Activated naive CD8-positive, alpha-beta T cell (primary cell): Measurements from ENCODE around the gene MRPS27.
A peak's percentile ranks its signal among the peaks of the same experiment; 100 is the strongest.

ENCODE experiments used
- H3K27ac Mint-ChIP-seq: one replicate; pipeline ENCODE4 v1.8.0; 2021; ENCODE audit warnings: mixed read lengths
- H3K27me3 Mint-ChIP-seq: one replicate; pipeline ENCODE4 v1.8.0; 2021; ENCODE audit warnings: mixed read lengths
- H3K36me3 Mint-ChIP-seq: one replicate; pipeline ENCODE4 v1.8.0; 2021; ENCODE audit warnings: mixed read lengths
- H3K4me1 Mint-ChIP-seq: one replicate; pipeline ENCODE4 v1.8.0; 2021; ENCODE audit warnings: low read depth, mixed read lengths
- H3K4me3 Mint-ChIP-seq: one replicate; pipeline ENCODE4 v1.8.0; 2021; ENCODE audit warnings: mild to moderate bottlenecking, mixed read lengths
- H3K9me3 Mint-ChIP-seq: one replicate; pipeline ENCODE4 v1.8.0; 2021; ENCODE audit warnings: low read depth, mixed read lengths

MRPS27 gene

DNA sequence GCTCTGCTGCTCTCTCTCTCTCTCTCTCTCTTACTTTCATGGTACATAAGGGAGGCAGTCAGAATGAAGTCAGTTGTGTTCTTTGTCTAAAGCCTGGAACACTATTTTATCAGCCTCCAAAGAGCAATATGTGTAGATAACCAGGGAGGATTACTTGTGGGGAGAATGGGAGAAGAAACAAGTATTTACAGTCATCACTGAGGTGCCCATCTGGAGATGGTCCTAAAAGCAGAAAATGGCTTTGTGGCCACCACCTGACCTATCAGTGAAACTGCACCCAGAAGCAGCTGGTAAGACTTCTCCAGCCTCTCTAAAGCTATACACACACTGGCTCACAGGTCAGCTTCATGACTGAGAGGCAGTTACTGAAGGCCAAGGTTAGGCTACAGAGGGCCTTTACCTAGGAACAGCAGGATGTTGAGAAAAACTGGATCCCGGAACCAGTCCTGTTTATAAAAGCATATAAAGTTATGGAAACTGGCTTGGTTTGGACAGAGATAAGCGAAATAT, 75.1 kb downstream of the MRPS27 start:
- Mint-ChIP-seq H3K27ac (no peak overlapping the region), H3K4me1 (peaks cover 33% of the 10 kb centered on the region), H3K9me3 (no peaks in the 10 kb centered on the region), H3K36me3 (peaks cover 8% of the 10 kb centered on the region), H3K4me3 (no peak overlapping the region), H3K27me3 (no peaks in the 10 kb centered on the region)

DNA sequence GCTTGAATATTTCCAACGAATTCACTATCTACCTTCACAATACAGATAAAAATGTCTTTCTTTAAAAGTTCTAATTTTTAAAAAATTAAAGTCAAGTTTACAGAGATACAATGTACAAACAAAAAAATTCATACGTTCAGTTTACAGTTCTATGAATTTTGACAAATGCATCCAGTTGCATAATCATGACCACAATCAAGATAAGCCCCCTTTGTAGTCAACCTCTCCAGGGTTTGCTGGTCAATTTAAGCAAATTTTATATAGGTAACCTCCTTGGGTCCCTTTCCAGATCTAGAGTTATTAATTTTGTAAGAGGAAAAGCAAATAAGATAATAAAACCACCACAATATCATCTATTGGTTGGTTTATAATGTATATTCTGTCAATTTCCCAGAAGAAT, 76.3 kb downstream of the MRPS27 start:
- Mint-ChIP-seq H3K4me1 (peaks cover 30% of the 10 kb centered on the region), H3K4me3 (no peak overlapping the region), H3K9me3 (no peaks in the 10 kb centered on the region), H3K27ac (no peak overlapping the region), H3K36me3 (peaks cover 8% of the 10 kb centered on the region), H3K27me3 (no peaks in the 10 kb centered on the region)

- Mint-ChIP-seq H3K9me3 (no peaks in the 10 kb centered on the region), H3K27me3 (no peaks in the 10 kb centered on the region), H3K4me1 (peaks cover 32% of the 10 kb centered on the region), H3K36me3 (peaks cover 14% of the 10 kb centered on the region), H3K4me3 (no peak overlapping the region), H3K27ac (no peak overlapping the region)
These were observed 77.1 kb downstream of the MRPS27 start for GRCh38 chr5:72242796-72243475.

DNA sequence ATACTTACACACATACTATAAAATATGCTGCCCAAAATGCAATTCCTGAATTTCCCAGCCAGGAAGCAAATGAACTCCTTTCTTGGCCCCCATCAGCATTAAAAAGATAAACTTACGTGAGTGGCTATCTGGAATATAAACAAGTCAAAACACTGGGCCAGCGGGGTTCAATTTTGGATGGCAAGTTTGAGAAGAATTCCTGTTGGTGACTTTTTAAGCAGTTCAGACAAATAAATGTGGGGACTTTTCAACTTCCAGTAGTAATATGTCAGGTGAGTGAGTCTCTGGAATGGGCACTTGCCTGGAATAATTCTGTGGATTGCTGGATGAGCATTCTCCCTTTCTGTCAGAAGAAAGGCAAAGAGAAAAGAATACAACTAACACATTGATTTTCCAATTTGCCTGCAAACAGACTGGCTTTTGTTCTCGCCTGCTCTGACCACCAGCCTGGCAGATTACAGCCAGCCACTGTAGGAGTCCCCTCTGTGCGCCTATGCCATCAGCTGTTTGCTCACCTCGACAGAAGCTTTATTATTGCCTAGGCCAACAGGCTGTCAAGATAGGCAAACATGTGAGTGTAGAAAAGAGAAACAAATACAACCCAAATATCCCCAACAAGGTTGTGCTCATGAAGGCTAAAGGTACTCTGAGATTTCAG, 78.6 kb downstream of the MRPS27 start:
- Mint-ChIP-seq H3K27me3 (no peaks in the 10 kb centered on the region), H3K4me3 (no peak overlapping the region), H3K27ac (no peak overlapping the region), H3K36me3 (peaks cover 20% of the 10 kb centered on the region), H3K4me1 (peaks cover 29% of the 10 kb centered on the region), H3K9me3 (no peaks in the 10 kb centered on the region)

DNA sequence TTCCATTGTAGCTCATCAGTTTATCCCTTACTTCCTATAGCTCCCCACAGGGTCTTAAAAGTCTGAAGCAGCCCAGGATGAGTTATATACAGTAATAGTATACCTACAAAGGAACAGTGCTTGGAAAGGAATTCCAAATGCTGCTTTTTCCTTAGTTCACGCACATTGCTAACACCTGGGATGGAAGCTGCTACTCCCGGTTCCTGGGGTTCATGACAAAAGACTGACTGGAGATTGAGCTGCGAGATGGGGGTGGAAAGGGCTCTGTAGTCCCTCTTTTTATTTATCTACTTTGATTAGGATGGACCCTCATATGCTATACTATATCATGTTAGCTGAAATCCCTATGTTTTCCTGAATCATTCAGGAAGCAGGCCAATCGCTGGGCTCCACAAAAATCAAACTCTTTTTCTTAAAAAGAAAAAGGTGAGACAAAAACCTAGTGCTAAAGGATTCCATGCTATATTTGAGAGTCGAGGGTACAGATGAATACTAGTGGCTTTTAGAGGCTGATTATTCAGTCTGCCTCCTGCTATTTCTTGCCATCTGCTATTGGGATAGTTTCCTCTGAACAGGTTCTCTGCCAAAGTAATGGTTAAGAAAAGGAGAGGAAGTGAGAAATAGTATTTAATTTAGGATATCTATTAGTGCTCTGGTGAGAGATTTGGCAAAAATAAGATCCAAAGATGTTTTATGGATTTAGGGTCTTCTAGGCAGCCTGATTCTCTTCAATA, 81.2 kb downstream of the MRPS27 start:
- Mint-ChIP-seq H3K27ac (no peak overlapping the region), H3K36me3 (peaks cover 30% of the 10 kb centered on the region), H3K4me1 (peaks cover 40% of the 10 kb centered on the region), H3K27me3 (no peaks in the 10 kb centered on the region), H3K9me3 (no peaks in the 10 kb centered on the region), H3K4me3 (no peak overlapping the region)

- no peaks in the 10 kb centered on the region for H3K9me3 Mint-ChIP-seq
- H3K27me3 Mint-ChIP-seq, result no peaks in the 10 kb centered on the region
- no peak overlapping the region for H3K4me3 Mint-ChIP-seq
- H3K36me3 Mint-ChIP-seq, result peaks cover 32% of the 10 kb centered on the region
- peaks cover 43% of the 10 kb centered on the region for H3K4me1 Mint-ChIP-seq
- H3K27ac Mint-ChIP-seq, result no peak overlapping the region
These were observed 82.2 kb downstream of the MRPS27 start for GRCh38 chr5:72237879-72238278.

DNA sequence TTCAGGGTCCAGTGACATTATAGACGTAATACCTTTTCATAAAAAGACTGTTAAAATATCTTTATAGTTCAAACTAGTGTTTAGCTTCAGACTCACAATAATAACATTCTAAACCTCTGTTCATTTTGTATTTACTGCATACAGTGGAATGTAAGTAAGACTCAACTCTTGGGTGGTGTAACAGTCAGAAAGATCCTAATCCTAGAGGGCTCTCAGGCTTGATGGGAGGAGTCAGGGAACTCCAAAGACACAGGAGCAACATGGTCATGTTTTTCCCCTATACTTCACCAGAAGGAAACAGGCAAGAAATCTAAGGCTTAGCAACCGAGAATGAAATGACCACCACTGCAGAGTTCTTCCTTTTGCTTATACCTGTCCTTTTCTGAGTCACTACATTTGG, 82.6 kb downstream of the MRPS27 start:
- H3K4me3 Mint-ChIP-seq, result no peak overlapping the region
- H3K4me1 Mint-ChIP-seq, result peaks cover 46% of the 10 kb centered on the region
- no peak overlapping the region for H3K27ac Mint-ChIP-seq
- no peaks in the 10 kb centered on the region for H3K27me3 Mint-ChIP-seq
- H3K9me3 Mint-ChIP-seq, result no peaks in the 10 kb centered on the region
- H3K36me3 Mint-ChIP-seq, result peaks cover 34% of the 10 kb centered on the region

DNA sequence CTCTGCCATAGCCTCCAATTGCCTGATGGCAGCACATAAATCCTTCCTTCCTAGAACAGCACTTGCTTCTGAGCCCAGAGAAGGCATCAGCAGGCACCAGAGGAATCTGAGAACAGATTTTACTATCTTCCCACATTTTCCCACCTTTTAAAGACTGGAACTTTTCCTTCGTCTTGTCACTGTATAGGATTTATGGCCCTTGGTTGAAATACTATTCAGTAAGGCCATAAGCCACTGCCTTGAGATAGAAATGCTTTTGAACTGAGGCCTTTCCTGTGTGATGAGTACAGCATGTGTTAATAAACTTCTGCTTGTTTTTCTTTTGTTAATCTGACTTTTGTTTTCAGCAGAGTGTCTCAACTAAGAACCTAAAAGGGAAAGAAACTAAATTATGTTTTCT, 84.3 kb downstream of the MRPS27 start:
- Mint-ChIP-seq H3K36me3 (peaks cover 40% of the 10 kb centered on the region), H3K9me3 (no peaks in the 10 kb centered on the region), H3K27ac (no peak overlapping the region), H3K4me1 (peaks cover 50% of the 10 kb centered on the region), H3K27me3 (no peaks in the 10 kb centered on the region), H3K4me3 (no peak overlapping the region)

GRCh38 chr5:72234868-72235267, 85.2 kb downstream of the MRPS27 start:
- Mint-ChIP-seq H3K27ac (peak overlapping the region; percentile 76), H3K4me1 (peaks cover 57% of the 10 kb centered on the region), H3K4me3 (peak overlapping the region; percentile 20), H3K36me3 (peaks cover 43% of the 10 kb centered on the region), H3K9me3 (no peaks in the 10 kb centered on the region), H3K27me3 (no peaks in the 10 kb centered on the region)

- peaks cover 43% of the 10 kb centered on the region for H3K36me3 Mint-ChIP-seq
- peak overlapping the region; percentile 25 for H3K4me3 Mint-ChIP-seq
- H3K27ac Mint-ChIP-seq, result peak overlapping the region; percentile 76
- H3K27me3 Mint-ChIP-seq, result no peaks in the 10 kb centered on the region
- peaks cover 57% of the 10 kb centered on the region for H3K4me1 Mint-ChIP-seq
- no peaks in the 10 kb centered on the region for H3K9me3 Mint-ChIP-seq
These were observed 85.8 kb downstream of the MRPS27 start for GRCh38 chr5:72234265-72234700.

DNA sequence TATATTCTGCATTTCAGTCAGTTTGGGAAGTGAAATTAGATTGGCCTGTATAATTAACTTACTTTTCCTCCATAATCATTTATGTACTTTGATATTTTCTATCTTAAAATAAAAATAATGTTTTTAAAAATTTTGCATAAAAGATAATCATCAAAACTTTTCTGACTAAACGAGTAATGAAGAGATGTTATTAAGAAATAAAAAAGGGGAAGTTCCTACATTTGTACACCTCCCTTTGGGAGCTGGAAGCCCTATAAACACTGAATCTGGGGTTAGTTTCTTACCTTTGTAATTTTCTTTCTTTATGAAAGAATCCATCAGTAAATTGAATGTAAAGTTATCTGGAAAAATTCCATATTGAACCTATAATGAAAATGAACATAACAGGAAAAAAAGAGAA, 86.2 kb downstream of the MRPS27 start:
- Mint-ChIP-seq H3K4me1 (peaks cover 57% of the 10 kb centered on the region), H3K27ac (no peak overlapping the region)

GRCh38 chr5:72232838-72233237, 87.2 kb downstream of the MRPS27 start:
- Mint-ChIP-seq H3K4me1 (peaks cover 53% of the 10 kb centered on the region), H3K9me3 (no peaks in the 10 kb centered on the region), H3K36me3 (peaks cover 38% of the 10 kb centered on the region), H3K27ac (no peak overlapping the region), H3K27me3 (no peaks in the 10 kb centered on the region), H3K4me3 (peak overlapping the region; percentile 33)

More for the DNA sequence above, 86.2 kb downstream of the MRPS27 start:
- Mint-ChIP-seq H3K9me3 (no peaks in the 10 kb centered on the region), H3K36me3 (peaks cover 43% of the 10 kb centered on the region), H3K27me3 (no peaks in the 10 kb centered on the region), H3K4me3 (peak overlapping the region; percentile 25)

DNA sequence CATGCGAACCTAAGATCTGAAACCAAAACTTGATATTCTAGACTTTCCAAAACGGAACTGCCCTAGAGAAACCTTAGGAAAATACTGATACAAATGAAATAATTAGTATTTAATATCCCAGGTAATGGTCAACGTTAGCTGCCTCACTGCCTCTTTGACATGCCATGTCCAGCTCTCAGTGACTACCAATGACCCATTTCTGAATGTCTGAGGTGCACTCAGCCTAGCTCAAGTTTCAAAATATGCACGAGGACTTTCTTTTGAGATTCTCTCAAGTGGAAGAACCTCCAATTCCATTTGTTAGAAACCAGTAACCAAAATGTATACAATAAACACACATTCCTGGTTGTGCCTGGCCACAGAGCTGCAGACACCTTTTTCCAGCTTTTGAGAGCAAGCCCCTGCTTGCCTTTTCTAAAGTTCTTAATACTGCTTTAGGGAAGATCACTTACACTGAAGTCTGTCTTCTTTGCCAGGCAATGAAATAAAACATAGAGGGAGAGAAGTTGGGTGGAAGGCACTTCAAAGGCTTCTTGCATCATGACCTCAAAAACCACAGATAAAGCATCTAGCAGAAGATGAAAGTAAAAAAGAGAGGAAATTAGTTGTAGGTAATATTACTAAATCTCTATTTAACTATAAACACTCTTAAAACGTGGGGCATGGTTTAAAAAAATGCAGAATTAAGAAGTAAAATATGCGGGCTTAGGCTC, 87.9 kb downstream of the MRPS27 start:
- Mint-ChIP-seq H3K9me3 (no peaks in the 10 kb centered on the region), H3K27ac (no peak overlapping the region), H3K4me1 (peaks cover 55% of the 10 kb centered on the region), H3K36me3 (peaks cover 39% of the 10 kb centered on the region), H3K27me3 (no peaks in the 10 kb centered on the region), H3K4me3 (no peak overlapping the region)

- peaks cover 39% of the 10 kb centered on the region for H3K36me3 Mint-ChIP-seq
- no peaks in the 10 kb centered on the region for H3K9me3 Mint-ChIP-seq
- H3K4me3 Mint-ChIP-seq, result no peak overlapping the region
- H3K27ac Mint-ChIP-seq, result no peak overlapping the region
- peaks cover 28% of the 10 kb centered on the region for H3K4me1 Mint-ChIP-seq
- no peaks in the 10 kb centered on the region for H3K27me3 Mint-ChIP-seq
These were observed 91.1 kb downstream of the MRPS27 start for GRCh38 chr5:72228960-72229359.
